A172 (cell line): ENCODE data around the gene CDH4. TPM values are rescaled to one million over a fixed set of nuclear protein-coding genes. Genes with fewer than 3 reads are reported as not detected.

Experiments used
- DNase-seq: peaks from one replicate; pipeline ENCODE4 v3.0.0-alpha.2; 2015; ENCODE audit warnings: low spot score
- total RNA-seq: library from RNA; depleted of rRNA; stranded (reverse); fragments of >200 nt; shearing (Covaris generic); gene quantifications from 2 replicates; pipeline ENCODE4 v1.2.3, GENCODE V29; 2014

Gene CDH4
- total RNA-seq, 1 experiment from 2014 or later = 5.5 TPM

DNA sequence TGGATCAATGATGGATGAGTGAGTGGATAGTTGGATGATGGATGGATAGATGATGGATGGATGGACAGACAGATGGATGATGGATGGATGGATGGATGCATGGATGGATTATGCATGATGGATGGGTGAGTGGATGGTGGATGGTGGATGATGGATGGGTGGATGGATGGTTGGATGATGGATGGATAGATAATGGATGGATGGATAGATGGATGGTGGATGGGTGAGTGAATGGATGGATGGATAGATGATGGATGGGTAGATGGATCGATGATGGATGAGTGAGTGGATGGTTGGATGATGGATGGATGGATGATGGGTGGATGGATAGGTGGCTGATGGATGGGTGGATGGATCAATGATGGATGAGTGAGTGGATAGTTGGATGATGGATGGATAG, 637.6 kb downstream of the CDH4 start:
- DNase-seq = no peak

DNA sequence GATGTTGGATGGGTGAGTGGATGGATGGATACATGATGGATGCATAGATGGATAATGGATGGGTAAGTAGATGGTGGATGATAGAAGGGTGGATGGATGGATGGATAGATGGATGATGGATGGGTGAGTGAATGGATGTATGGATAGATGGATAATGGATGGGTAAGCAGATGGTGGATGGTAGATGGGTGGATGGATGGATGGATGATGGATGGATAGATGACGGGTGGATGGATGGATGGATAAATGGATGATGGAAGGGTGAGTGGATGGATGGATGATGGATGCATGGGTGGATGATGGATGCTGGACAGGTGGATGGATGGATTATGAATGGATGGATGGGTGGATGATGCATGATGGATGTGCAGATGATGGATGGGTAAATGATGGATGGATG, 638.1 kb downstream of the CDH4 start:
- no peak for DNase-seq

DNA sequence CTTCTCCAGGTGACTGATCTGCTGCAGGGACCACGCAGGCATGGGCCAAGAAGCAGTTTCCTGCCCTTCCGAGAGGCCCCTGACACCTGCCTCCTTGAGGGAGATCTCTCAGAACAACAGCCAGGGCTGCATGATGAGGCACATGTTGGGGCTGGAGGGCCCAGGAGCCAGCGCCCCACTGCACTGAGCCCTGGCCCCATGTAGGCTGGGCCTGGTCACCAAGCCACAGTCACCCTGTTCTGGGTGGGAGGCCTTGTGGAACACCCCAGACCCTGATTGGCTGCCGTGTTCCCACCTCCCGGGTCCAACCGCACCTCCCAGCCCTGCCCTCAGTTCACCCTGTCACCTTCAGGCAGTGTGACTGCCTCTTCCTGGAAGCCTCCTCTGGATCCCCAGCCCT, 639.4 kb downstream of the CDH4 start:
- DNase-seq = no peak

DNA sequence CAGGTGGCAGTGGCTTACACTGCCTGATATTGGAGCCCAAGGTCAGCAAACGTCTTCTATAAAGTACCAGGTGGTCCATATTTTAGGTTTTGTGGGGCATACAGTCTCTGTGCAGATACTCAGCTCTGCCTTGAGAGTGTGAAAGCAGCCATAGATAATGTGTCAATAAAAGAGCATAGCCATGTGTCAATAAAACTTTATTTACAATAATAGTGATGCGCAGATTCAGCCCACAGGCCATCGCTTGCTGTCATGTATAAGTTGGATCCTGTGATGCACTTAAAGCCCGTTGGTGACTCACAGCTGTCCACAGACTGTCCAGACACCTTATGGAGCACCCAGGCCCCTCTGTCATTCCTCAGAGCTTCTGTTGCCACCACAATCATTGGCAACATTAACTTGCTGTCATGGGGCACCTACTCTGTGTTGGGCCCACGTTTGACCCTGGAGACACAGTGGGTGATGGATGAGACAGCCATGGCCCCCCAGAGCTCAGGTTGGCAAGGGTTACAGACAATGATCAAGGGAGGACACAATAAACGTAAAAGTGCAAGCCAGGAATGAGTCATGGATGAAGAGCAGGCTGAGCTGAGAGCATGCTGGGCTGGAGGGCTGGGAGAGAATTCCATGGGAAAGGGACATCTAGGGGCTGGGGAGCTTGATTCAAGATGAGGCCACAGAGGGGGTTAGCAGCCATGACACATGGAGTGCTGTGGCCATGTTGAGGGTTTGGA, 640.0 kb downstream of the CDH4 start:
- no peak for DNase-seq

DNA sequence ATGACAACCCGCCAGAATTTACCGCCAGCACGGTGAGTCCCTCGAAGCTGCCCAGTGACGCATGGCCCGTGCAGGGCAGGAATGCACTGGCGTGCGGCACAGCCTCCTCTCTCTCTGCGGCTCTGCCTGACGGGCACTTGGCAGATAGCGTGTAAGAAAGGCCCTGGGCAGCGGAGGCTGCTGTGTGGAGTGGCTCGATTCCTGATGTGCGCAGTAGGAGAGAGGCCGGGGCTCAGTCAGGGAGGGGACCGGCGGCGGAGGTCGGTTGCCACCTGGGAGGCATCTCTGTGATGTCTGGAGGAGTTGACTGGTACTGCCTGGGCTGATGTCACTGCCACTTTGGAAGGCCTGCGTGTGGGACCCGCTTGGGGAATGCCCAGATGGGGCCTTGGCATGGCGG, 643.0 kb downstream of the CDH4 start:
- DNase-seq = no peak

DNA sequence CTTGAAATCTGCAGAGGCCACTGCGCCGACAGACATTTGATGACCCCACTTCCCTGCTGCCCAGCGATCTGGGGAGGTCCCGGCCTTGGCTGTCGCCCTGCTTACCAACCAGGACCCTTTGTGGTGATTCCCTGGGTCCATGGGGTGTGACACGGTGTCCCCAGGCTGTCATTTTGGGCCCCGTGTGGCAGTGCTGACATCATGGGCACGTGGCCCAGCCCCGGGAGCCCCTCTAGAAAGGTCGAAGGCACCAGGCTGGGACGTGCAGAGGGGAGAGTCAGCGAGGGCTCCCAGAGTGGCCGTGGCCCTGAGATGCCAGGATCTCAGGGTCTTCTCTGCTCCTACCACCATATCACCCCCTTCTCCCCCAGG, 643.6 kb downstream of the CDH4 start:
- no peak for DNase-seq

DNA sequence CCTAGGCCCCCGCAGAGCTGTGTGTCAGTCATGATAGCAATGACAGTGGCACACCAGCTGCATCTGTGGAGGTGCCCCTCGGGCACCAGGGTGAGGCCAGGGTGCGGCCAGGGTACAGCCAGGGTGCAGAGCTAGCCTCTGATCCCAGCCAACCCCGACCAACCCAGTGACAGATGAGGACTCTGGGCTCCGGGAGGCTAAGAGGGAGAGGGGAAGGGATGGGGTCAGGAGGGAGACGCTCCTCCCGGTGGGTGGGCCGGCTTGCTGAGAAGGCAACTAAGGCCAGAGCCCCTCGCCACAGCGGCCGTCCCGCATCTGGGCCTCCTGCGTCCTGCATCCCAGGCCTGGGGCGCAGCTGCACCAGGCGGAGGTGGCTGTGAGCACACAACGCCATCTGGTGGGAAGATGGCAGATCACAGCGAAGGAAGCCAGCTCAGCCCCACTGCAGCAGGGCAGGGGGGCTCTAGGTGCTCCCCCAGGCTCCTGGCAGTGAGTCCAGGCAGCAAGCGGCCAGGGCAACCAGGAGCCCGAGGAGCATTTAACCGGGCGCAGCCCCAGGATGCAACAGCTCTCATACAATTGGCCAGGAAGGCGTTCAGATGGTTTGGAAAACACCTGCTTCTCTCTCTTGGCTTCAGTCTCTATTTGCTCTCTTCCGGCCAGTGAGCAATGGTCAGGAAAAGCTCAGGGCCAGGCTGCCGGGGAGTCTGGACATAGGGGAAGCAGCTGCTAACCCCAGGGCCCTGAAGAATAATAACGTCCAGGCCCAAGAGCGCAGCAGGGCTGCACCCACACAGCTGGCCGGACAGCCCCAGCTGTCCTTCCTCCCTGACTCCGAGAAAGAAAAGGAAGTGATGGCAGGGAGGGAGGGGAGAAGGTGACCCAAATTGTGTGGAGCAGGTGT, 644.2 kb downstream of the CDH4 start:
- DNase-seq = peak; percentile 44

DNA sequence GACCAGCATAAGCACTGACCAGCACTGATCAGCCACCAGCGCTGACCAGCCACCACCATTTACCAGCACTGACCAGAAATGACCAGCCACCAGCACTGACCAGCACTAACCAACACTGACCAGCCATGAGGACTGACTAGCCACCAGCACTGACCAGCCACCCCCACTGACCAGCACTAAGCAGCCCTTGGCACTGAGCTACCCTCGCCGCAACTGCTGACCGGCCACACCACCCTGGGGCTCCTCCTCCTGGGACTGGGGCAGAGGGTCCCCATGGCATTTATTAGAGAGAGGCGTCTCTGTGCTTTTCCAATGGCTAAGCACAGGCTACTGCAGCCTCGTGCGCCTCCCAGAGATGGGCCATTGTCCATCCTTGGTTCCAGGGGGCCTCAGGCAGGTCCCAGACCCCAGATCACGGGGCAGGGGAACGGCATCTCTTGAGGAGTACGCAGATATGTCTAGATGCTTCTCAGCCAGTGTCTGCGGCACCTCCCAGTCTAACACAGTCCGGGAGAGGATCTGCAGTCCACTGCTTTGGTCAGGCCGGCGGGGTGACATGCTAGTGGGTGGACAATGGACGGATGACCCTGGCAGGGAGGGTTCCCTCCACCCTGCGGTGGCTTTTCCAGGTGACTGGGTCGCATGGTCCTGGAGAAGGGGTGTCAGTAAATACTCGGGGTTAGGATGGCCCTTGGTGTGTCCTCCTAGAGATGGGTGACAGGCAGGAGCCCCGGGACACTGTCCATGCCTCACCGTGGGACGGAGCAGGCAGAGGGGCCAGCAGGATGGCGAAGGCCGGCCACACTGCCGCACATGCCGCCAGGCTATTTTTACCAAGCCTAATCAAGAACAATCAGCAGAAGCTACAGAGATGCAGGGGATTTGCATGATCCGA, 645.6 kb downstream of the CDH4 start:
- no peak for DNase-seq

DNA sequence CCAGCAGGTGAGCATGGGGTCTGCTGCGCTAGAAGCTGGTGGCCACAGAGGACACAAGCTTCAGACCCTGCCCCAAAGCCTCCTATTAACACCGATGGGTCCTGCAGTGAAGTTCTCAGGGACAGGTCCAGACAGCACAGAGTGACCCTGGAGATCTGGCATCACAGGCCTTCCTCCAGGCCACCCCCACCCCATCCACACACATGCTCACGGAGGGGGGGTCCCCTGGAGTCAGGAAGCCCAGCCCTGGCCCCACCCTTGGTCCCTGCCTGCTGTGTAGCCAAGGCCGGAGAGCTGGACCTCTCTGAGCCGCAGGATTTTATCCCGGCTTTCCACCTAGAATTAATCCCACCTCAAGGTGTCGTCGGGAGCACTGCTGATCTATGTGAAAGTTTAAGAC, 646.3 kb downstream of the CDH4 start:
- no peak for DNase-seq

DNA sequence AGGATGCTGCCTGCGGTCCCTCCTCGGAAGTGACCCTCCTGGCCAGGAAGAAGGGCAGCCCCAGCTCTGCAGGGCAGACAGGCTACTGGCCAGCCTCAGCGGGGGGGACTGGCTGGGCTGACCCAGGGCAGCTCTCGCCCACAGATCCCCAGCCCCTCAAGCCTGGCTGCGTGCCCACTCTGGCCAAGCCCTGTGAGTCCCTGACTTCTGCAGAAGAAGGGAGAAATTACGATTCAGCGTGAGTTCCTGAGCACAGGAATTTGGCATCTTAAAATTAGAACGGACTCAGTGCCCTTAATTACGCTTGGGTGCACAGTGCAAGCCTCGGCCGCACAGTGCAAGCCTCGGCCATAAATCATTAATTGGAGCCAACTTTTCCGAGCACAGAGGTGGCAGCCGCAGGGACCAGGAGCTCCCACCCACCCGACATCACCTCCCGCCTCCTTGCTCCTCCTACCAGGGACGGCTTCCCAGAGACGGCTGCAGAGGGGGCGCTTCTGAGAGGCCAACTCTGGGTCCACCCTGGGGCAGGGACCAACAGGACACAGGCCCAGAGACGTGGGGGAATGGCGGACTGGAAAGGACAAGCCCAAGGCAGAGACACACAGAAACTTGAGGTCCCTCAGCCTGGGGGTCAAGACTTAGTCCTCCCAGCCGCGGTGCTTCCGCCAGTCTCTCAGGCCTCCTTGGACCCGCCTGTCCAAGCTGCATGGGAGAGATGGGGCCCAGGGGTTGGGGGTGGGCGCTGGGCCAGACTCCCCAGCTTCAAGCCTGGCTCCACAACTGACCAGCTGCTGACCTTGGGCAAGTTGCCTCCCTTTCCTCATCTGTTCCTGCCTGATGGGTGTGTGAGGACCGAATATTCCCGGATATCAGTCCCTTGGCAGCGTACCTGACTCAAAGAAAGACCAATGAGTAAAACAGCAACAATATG, 648.2 kb downstream of the CDH4 start:
- DNase-seq = no peak

DNA sequence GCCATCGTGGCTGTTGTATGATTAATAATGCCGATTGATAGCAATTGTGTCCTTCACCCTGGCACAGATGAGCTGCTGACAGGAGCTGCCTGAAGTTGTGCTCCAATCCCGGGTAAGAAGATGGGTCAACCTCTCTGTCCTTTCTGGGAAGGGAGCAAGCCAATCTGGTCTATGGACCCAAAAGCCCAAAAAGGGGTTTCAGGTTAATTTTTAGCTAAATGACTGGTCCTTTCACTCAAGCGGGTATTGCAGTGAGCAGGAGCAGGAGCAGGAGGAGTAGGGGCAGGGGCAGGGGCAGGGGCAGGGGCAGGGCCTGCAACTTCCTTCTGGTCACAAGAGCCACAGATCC, 648.9 kb downstream of the CDH4 start:
- DNase-seq = no peak

DNA sequence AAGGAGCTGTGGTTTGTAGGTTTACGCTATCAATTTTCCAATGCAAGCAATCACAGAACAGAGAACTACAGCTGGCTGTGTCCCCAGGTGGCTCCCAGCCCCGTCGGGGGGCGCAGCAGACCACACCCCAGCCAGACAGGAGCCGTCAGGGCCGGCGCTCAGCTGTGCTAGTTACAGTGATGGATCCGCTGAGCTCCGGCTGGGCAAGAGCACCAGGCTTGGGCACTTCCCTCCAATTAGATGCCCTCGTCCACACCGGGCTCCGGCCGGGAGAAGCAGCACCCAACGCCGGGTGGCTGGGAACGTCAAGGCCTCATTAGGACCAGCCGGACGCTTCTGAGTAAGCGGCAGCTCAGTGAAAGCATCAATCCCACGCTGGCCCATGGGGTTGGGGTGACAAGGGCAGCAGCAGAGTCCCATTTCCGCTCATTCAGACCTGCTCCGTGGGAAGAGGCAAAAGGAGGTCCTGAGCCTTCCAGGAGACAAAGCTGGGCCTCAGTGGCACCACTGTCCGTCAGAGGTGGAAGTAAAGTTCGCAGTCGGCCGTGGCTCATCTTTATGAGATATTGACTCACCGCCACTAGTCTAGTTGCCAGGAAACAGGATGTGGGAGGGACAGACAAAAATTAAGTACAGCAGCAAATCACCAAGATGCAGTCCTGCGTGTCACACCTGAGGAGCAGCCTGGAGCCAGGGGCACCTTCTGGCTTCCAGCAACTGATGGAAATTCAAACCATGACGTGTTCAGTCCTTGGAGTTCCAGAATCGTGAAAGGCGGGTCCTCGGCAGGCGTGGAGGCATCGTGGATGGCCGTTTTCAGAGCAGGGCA, 649.5 kb downstream of the CDH4 start:
- peak; percentile 58 for DNase-seq

DNA sequence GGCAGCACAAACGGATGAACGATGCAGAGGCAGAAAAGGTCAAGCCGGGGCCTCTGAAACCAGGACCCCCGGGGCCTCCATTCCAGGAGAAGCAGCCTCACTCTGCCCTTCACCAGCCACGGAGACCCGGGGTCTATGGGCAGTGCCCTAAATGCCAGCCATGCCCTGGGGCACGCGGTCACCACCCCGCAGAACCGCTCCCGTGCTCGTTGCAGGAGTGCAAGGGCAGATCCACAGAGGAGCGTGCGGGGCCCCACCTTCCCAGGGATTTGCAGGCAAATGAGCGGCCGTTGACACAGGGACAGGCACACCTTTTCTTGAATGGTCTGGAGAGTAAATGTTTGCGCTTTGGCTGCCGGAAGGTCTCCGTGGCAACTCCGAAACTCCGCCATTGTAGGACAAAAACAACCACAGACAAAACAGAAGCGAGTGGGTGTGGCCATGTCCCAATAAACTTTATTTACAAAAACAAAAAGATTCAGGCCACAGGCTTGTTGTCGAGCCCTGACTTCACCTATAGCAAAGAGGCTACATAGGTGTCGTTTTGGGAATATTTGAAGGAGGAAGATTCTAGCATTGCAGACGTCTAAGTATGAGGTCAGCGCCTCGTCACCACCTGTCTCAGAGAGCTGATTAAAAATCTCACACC, 650.3 kb downstream of the CDH4 start:
- DNase-seq = no peak

DNA sequence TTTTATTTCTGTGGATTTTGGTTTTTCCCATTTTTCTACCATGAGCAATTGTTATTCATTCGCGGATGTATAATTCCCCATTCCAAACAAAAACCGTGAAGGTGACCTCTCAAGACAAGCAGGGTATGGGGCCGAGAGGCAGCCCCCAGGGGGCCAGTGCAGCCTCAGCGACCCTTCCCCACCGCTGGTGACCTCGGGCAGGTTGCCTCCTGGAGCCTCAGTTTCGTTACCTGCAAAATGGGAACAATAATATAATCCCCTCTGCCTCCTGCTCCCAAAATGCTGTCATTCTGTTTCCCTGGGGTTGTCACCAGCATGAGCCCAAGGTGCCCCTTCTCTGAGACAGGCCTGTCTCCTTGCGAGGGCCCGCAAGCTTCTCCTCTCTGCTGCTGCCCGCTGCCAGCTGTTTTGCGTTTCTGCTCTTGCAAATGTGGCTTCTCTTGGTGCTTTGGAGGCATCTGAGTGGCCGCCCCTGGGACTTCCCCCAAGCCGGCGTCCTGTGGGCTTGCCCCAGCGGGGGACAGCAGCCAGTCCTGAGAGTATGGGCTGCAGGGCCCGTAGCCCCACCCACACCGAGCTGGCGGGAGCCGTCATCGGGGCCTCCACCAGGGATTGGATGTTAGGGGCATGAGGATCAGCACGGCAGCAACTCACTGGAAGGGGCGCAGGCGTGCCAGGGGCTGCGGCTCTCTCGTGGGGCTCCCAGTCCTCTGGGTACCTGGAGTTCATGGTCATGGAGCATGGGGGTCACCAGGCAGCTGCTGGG, 651.7 kb downstream of the CDH4 start:
- DNase-seq = no peak

DNA sequence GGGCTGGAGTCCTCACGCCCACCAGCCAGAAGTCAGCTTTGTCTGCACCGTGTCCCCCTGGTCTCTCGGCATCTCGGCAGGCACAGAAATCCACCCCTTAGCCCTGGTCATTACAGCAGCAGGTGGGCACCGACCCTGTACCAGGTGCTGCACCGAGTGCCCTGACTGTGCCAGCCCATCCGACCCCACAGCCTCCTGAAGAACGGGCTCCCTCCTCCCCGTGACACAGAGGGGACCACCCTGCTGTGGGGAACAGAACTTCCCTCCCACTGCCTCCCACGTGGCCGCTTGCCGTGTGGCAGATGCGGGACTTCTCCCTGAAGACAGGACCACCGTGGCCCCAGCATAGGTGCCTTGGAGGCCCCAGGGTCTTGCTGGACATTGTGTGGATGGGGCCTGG, 652.4 kb downstream of the CDH4 start:
- no peak for DNase-seq

DNA sequence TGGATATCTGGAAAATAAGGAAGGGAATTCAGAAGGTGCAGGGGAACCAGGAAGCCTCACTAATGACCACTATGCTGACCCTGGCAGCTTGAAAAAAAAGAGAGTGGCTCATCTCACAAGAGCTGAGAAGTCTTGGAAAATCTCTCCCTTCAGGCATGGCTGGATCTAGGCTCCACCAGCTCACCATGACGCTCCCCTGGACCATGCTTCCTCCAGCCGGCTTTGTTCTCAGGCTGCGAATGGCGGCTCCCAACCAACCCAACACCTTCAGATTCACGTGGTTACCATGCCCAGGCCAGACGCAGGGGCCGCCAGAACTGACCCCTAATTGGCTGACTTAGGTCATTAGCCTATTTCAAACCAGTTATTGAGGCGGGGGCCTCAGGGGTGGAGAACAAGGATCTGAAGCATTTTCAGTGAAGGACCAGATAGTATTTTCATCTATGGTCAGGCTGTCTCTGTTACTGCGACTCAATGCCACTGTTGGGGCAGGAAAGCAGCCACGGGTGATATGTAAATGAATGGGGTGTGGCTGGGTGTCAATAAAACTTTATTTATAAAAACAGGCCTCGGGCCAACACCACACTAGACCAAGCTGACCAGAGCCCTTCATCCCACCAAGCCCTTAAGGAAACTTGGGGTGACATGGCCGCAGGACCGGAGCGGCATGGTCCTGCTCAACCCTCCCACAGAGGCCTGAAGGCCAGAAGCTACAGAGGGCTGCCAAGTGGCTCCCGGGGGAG, 653.9 kb downstream of the CDH4 start:
- no peak for DNase-seq

DNA sequence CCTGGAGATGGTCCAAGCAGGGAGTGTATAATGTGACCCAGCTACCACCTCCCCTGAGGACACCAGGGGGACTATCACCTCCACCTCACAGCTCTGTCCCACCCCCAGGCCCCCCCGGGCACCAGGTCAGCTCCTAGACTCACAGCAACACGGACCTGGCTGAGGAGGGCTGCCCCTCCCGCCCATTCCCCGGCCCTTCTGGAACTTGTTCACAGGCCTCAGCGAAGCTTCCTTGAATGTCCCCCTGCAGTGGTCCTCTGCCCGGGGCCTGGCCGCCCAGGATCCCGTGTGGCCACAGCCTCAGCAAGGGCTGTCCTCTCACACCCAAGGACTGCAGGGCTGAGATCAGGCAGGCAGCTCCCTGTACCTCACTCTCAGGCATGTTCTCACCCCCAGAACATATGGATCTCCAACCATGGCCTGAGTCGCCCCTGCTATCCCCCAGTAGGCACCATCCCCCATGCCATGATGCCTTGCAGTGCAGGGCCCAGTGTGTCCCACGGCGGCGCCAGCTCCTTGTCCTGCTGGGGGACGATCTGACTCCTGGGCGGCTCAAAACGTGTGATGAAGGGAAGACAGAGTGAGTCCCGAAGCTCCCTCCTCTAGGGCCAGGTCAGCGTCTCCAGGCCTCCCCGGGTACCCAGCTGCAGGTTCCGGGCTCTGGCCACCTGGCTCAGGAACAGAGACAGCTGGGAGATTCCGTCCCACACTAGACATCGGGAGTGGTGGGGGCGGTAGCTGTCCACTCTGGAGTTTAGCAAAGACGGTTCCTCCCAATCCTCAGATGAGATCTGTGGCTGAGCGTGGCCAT, 655.2 kb downstream of the CDH4 start:
- DNase-seq = no peak
